CD4-positive, alpha-beta T cell (primary cell): ENCODE results near the gene ITPKB. TPM values are rescaled to one million over a fixed set of nuclear protein-coding genes. Genes with fewer than 3 reads are reported as not detected.

ENCODE experiments used
- ATAC-seq: fragments of 200-7000 bp; cut with Tn5 transposase; one replicate; pipeline ENCODE4 v1.10.0; 2022; ENCODE audit warnings: mild to moderate bottlenecking; ENCODE audit not compliant: poor library complexity
- CTCF ChIA-PET: fragments of 350-600 bp; sonication (Branson Sonifier 250); formaldehyde crosslinking; loops from one replicate; lab custom pipeline; 2021; ENCODE audit warnings: antibody characterized with exemption, inconsistent platforms; lab: Charles Lee
- POLR2A ChIA-PET: fragments of 350-600 bp; sonication (Branson Sonifier 250); formaldehyde crosslinking; loops from one replicate; lab custom pipeline; 2021; ENCODE audit warnings: antibody characterized with exemption, inconsistent platforms; lab: Charles Lee
- DNase-seq, 14 experiments: peaks; one replicate each; pipeline ENCODE4 v3.0.0-alpha.2; 2013 to 2020; ENCODE audit warnings: mixed read lengths in 2 of 14
- H3K27ac ChIP-seq, 2 donors: one replicate each; pipeline versions ENCODE4 v1.5.1 to v1.7.0; 2013; ENCODE audit warnings: low read length in 2 of 2, low read depth in 1 of 2, mild to moderate bottlenecking in 1 of 2
- H3K27me3 ChIP-seq, 2 experiments: 1 replicate in 1 of 2; 2 replicates in 1 of 2; pipeline versions ENCODE4 v1.6.1 to v1.7.0; 2013; ENCODE audit warnings: low read length in 2 of 2, control low read depth in 1 of 2, mild to moderate bottlenecking in 1 of 2, moderate library complexity in 1 of 2; ENCODE audit not compliant: insufficient read depth in 2 of 2, control insufficient read depth in 1 of 2
- H3K36me3 ChIP-seq: one replicate; pipeline ENCODE4 v1.6.1; 2013; ENCODE audit warnings: low read length, control low read depth; ENCODE audit not compliant: insufficient read depth
- H3K4me1 ChIP-seq: one replicate; pipeline ENCODE4 v1.6.1; 2013; ENCODE audit warnings: low read length, control low read depth; ENCODE audit not compliant: insufficient read depth
- H3K4me3 ChIP-seq: one replicate; pipeline ENCODE4 v1.5.1; 2013; ENCODE audit warnings: mild to moderate bottlenecking, low read length, moderate library complexity
- H3K9me3 ChIP-seq, 2 experiments: 1 replicate in 1 of 2; 2 replicates in 1 of 2; pipeline versions ENCODE4 v1.6.1 to v1.7.0; 2013; ENCODE audit warnings: low read length in 2 of 2, mild to moderate bottlenecking in 2 of 2, control low read depth in 1 of 2, moderate library complexity in 1 of 2; ENCODE audit not compliant: control insufficient read depth in 1 of 2, insufficient read depth in 1 of 2
- H3K27ac Mint-ChIP-seq: one replicate; pipeline ENCODE4 v1.8.0; 2020; ENCODE audit warnings: mixed read lengths
- H3K27me3 Mint-ChIP-seq: one replicate; pipeline ENCODE4 v1.8.0; 2021; ENCODE audit warnings: mixed read lengths
- H3K36me3 Mint-ChIP-seq: one replicate; pipeline ENCODE4 v1.8.0; 2021; ENCODE audit warnings: low read depth, mixed read lengths
- H3K4me1 Mint-ChIP-seq: one replicate; pipeline ENCODE4 v1.8.0; 2021; ENCODE audit warnings: low read depth, mixed read lengths
- H3K4me3 Mint-ChIP-seq: one replicate; pipeline ENCODE4 v1.8.0; 2020; ENCODE audit warnings: mild to moderate bottlenecking, mixed read lengths
- H3K9me3 Mint-ChIP-seq: one replicate; pipeline ENCODE4 v1.8.0; 2020; ENCODE audit warnings: mixed read lengths
- intact Hi-C, 2 experiments: fragments of 100-400 bp; cut with DNase I in 1 of 2; cut with micrococcal nuclease in 1 of 2; formaldehyde crosslinking; loops; one replicate each; pipeline versions ENCODE4 v1.15.1 to v1.9.0; 2023 to 2025; cut with DNase I, micrococcal nuclease
- total RNA-seq, 174 experiments: library from RNA in 2 of 174; stranded (reverse) in 2 of 174; gene quantifications; one replicate each; pipeline ENCODE4 v1.2.3 and lab custom pipeline; 2021 to 2026
- TF ChIP-seq, protein P1 (sequence below): fragments of 200-600 bp; IDR thresholded peaks from one replicate; pipeline ENCODE4 v1.8.0; 2022; ENCODE audit warnings: antibody characterized with exemption, mild to moderate bottlenecking

The ITPKB gene
- total RNA-seq, 2 experiments from 2014 or later: 565 to 583 TPM

DNA sequence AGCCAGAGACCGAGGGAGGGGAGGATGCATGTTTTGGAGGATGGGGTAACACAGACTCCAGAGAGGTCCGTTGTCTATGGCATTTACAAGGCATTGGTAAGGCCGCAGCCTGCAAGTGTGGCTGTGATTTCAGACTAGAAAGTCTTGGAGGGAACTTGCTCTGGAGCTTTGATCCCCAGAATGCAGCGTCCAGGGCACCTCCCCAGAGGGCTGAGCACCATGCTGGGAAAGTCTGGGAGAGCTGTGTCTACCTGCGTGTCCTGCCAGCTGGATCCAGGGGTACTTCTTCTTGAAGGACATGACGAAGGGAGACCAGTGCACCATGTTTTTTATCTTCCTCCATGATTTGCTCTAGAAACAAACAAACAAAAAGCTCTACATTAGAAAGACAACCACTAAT lies 90.7 kb downstream of the ITPKB start:
- ChIA-PET CTCF (interaction anchor here (2.3 kb wide), 2 partner anchors 39 to 180 kb away, joined by 7 to 10 read pairs; no protein-coding TSS in a partner anchor), POLR2A (interaction anchor here (1.0 to 1.6 kb wide), 2 partner anchors 14 to 146 kb away, joined by 3 to 5 read pairs; no protein-coding TSS in a partner anchor)
- H3K27ac Mint-ChIP-seq: no peak overlapping the region
- no peak overlapping the region for H3K4me3 ChIP-seq
- TF ChIP-seq, protein P1, sequence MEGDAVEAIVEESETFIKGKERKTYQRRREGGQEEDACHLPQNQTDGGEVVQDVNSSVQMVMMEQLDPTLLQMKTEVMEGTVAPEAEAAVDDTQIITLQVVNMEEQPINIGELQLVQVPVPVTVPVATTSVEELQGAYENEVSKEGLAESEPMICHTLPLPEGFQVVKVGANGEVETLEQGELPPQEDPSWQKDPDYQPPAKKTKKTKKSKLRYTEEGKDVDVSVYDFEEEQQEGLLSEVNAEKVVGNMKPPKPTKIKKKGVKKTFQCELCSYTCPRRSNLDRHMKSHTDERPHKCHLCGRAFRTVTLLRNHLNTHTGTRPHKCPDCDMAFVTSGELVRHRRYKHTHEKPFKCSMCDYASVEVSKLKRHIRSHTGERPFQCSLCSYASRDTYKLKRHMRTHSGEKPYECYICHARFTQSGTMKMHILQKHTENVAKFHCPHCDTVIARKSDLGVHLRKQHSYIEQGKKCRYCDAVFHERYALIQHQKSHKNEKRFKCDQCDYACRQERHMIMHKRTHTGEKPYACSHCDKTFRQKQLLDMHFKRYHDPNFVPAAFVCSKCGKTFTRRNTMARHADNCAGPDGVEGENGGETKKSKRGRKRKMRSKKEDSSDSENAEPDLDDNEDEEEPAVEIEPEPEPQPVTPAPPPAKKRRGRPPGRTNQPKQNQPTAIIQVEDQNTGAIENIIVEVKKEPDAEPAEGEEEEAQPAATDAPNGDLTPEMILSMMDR: no peak
- H3K4me1 ChIP-seq: peaks cover 59% of the 10 kb centered on the region
- no peak for DNase-seq
- H3K27me3 Mint-ChIP-seq: no peaks in the 10 kb centered on the region
- H3K36me3 Mint-ChIP-seq: peaks cover 85% of the 10 kb centered on the region
- H3K9me3 Mint-ChIP-seq: no peaks in the 10 kb centered on the region
- peak overlapping the region in 1 of 2 donors; percentile 73 for H3K27ac ChIP-seq
- H3K9me3 ChIP-seq: no peaks in the 10 kb centered on the region
- H3K4me1 Mint-ChIP-seq: peaks cover 39% of the 10 kb centered on the region
- no peaks in the 10 kb centered on the region for H3K27me3 ChIP-seq
- peaks cover 66% of the 10 kb centered on the region for H3K36me3 ChIP-seq
- no peak overlapping the region for H3K4me3 Mint-ChIP-seq
- ATAC-seq: no peak
- intact Hi-C loops: no loop called here

DNA sequence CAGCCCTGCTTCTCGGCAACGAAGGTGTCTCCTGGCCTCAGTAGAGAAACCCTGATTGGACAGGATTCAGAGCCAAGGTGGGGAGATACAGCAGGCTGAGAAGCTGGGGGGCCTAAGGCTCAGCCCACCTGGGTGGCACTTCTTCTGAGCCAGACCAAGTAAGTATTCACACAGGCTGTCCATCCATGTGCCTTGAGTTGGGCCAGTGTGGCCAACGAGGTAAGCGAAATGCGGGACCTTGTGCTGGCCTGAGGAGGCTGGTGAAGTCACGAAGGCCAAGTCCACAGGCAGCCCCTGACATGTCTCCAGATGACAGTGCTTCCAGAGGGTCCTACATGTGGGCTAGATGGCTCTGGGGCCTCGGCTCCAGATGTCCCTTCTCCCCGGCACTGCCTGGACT lies 91.4 kb downstream of the ITPKB start:
- Mint-ChIP-seq H3K36me3 (peaks cover 85% of the 10 kb centered on the region), H3K27ac (no peak overlapping the region), H3K4me3 (no peak overlapping the region), H3K9me3 (no peaks in the 10 kb centered on the region), H3K4me1 (peaks cover 45% of the 10 kb centered on the region), H3K27me3 (no peaks in the 10 kb centered on the region)
- Histone ChIP-seq H3K9me3 (no peaks in the 10 kb centered on the region), H3K36me3 (peaks cover 69% of the 10 kb centered on the region), H3K4me3 (no peak overlapping the region), H3K27me3 (no peaks in the 10 kb centered on the region), H3K4me1 (peaks cover 66% of the 10 kb centered on the region), H3K27ac (peak overlapping the region in 1 of 2 donors; percentile 73)
- no peak for ATAC-seq
- intact Hi-C loops: no loop called here
- no peak for DNase-seq
- TF ChIP-seq, protein P1: no peak
- ChIA-PET POLR2A (interaction anchor here (0.5 to 1.6 kb wide), 4 partner anchors 15 to 147 kb away, joined by 3 to 5 read pairs (median 3); no protein-coding TSS in a partner anchor), CTCF (no interaction called here)

DNA sequence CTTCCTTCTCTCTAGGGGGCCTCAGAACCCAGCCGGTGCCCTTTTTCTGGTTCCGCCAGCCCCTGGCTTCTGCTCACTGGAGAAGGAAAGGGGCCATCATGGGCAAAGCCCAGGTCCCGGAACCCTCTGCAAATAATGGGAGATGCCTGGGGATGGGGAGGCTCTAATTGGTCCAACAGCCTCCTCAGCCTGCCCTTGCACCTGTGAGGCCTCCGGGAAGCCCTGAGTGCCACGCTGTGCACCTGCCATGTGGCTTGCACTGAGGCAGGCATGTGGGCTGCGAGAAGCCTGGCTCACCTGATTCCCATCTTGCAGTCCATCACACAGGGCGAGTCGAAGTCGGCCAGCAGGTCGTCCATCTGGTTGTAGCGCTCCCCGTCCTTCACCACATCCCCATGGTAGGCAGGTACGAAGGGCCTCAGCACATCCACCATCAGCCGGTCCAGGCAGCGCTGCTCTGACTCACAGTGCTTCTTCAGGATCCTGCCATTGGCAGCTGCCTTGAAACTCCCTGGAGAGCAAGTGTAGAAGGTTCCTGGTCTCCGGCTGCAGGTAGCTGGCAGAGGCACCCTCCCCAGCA lies 92.1 kb downstream of the ITPKB start:
- no peak overlapping the region for H3K27ac Mint-ChIP-seq
- DNase-seq: no peak
- H3K4me1 Mint-ChIP-seq: peaks cover 45% of the 10 kb centered on the region
- peaks cover 88% of the 10 kb centered on the region for H3K36me3 Mint-ChIP-seq
- ATAC-seq: no peak
- intact Hi-C loops: no loop called here
- no peaks in the 10 kb centered on the region for H3K27me3 ChIP-seq
- H3K27me3 Mint-ChIP-seq: no peaks in the 10 kb centered on the region
- H3K9me3 ChIP-seq: no peaks in the 10 kb centered on the region
- TF ChIP-seq, protein P1: no peak
- peak overlapping the region; percentile 4 for H3K4me3 Mint-ChIP-seq
- peaks cover 71% of the 10 kb centered on the region for H3K4me1 ChIP-seq
- ChIA-PET CTCF (no interaction called here), POLR2A (interaction anchor here (0.5 to 0.6 kb wide), 2 partner anchors 93 to 117 kb away, joined by 3 read pairs; no protein-coding TSS in a partner anchor)
- H3K9me3 Mint-ChIP-seq: no peaks in the 10 kb centered on the region
- peaks cover 73% of the 10 kb centered on the region for H3K36me3 ChIP-seq
- H3K4me3 ChIP-seq: no peak overlapping the region
- H3K27ac ChIP-seq: peak overlapping the region in 1 of 2 donors; percentile 73
